Hepatic stellate cell (primary cell): ENCODE data around the gene COL18A1.
A peak's percentile ranks its signal among the peaks of the same experiment; 100 is the strongest.

ENCODE experiments used
- DNase-seq: peaks from one replicate; pipeline ENCODE4 v3.0.0; 2011; ENCODE audit warnings: low spot score

Gene COL18A1

DNA sequence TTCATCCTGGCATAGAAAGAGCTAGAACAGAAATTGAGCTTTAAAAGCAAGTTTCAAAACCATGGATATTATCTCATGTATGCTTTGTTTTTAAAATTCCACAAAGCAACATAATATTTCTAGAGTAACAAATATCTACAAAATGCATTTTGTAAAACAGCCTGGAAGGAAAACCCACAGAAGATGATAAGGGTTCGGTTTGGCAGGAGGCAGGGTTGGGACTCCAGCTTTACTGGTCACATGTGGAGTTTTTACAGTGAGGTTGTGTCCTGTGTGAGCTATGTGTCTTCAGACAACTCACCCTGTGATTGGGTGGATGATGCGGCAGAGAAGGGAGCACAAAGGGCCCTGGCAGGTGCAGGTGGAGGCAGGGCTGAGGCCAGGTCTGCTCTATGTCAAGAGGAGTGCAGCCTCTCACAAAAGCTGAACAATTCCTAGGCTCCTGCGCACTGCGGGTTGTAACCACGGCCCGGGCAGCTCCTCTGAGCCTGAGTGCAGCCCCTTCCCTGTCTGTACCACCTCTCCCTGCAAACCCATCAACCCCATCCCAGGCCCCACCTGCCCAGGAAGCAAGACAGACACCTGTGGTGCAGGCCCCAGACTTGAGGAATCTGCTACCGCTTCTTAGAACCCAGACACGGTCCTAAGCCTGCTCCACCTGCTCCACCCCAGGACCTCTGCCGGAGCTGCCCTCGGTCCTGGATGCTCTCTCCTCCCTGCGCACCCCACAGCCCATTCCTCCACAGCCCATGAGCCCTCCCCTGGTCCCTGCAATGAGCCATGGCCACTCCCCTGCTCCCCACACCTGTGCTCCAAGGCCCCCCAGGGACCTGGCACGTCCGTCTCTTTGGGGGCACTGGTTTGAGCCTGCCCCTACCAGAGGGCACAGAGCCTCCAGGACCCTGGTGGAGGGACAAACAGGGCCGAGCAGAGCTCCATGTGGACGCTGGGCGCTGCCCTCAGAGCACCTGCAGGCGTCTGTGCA, 2.8 kb upstream of the COL18A1 start:
- DNase-seq = no peak

DNA sequence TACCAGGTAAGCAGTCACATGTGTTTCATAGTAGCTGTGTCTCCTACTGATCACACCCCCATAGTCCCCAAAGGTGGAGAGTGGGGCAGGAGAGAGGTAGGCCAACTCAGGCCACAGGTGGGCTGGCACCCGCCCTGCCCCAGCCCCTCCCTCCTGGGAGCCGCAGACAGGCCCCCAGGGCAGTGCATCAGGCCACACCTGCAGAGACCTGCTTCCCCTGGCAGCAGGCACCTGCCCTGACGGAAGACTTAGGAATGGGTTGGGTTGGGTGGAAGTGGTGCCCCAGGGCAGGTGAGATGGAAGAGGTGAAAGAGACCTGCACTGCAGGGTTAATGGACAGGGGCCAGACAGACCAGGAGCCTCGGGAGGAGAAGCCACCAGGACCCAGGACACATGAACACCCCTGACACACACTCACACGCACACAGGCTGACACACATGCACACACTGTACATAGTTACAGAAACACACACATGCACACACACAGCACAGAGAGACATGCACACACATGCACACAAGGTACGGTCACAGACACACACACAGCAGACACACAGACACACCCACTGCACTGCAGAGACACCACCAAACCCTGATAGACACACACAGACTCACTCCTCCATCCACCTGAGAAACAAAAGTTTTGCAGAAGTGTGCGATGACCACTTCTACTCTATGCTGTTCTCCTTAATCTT, 1.7 kb upstream of the COL18A1 start:
- DNase-seq = no peak

DNA sequence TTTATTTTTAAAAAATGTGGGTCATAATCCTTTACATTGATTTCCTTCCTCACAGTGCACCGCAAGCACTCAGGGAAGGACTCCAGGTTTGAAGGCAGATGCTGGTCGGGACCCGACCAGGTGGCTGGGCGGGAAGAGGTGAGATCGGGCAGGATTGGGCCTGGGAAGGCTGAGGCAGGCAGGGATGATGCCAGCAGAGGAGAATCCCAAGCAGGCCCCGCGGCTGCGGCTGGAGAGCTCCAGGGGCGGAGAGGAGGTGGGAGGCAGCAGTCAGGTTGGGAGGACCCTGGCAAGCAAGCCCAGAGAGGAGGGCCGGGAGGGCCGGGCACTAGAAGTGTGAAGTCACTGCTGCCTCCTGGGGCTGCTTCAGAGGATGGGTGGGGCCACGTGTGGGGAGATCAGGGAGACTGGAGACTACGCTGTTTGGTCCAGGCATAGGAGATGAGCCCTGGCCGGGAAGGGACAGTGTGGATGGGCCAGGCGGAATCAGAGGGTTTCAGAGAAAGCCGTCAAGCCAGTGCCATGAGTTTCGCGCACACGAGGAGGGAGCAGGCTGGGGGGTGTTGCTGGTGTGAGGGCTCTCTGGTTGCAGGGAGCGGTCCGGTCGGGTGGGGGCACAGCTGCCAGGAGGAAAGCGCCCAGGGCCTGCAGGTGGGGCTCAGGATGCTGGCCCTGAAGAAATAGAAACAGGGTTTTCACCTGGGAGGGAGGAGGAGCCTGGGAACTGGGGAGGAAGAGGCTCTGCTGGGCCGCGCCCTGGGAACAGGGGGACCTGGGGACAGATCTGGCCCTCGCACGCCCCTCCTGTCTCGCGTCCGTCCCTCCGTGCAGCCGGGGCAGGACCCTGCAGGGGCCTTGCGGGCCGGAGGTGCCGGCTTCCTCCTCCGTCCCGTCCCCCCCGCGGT, 888 bp upstream of the COL18A1 start:
- DNase-seq = no peak

DNA sequence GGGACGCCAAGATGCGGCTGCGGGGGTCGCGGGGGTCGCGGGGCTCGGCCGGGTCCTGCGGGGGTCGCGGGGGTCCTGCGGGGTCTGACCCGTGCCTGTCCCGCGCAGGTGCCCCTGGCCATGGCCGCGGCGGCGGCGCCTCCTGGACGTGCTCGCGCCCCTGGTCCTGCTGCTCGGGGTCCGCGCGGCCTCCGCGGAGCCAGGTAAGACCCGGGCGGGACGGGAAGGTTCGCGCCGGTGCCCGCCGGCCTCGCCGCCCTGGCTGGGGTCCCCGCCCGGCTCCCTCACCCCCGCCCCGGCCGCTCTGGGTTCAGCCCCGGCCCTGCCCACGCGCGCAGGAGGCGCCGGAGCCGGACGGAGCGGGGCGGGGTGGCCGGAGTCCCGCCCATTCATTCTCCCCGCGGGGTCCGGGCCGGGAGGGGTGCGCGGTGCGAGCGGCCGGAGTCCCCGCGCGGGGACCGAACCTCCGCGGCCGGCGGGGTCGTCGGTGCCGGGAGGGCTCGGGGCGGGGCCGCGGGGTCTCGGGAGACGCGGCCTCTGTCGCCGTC, 380 bp downstream of the COL18A1 start:
- peak; percentile 88 for DNase-seq

DNA sequence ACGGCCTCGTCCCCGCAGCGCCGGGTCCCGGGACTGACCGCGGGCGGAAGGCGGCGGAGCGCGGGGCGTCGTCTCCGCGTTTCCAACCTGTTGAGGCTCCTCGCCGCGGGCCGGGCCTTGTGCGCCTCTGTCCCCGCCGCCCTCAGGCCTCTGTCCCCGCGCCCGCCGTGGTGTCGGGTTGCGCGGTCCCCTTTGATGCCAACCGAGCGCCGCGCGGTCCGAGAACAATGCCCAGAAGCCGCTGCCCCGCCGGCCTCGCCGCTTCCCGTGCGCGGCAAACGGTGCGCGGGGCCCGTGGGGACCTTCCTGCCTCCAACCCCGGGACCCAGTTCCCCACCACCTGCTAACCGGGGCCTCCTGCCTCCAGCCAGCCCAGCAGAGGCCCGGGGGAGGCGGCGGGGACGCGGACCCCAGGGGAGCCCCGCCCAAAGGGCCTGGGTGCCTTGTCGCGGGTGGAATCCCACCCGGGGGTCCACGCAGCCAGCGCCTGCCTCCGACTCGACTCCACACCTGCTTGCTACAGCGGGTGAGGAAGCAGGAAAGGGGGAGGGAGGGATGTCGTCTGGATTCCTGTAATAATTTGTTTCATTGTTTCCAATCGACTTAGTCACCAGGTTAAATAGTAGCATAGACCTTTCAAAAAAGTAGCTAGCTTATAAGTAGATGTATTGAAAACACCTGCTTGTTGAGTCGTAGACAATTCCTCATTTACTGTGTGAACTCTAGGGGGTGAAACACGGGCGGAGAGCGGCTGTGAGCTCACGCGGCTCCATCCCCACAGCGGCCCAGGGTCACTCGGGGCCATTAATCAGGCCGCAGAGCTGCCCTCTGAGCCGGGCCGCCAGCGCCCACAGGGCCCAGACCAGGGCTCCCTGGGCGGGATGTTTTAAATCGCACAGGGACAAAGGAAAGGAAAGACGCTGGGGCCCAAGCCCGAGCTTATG, 1.1 kb downstream of the COL18A1 start:
- no peak for DNase-seq

DNA sequence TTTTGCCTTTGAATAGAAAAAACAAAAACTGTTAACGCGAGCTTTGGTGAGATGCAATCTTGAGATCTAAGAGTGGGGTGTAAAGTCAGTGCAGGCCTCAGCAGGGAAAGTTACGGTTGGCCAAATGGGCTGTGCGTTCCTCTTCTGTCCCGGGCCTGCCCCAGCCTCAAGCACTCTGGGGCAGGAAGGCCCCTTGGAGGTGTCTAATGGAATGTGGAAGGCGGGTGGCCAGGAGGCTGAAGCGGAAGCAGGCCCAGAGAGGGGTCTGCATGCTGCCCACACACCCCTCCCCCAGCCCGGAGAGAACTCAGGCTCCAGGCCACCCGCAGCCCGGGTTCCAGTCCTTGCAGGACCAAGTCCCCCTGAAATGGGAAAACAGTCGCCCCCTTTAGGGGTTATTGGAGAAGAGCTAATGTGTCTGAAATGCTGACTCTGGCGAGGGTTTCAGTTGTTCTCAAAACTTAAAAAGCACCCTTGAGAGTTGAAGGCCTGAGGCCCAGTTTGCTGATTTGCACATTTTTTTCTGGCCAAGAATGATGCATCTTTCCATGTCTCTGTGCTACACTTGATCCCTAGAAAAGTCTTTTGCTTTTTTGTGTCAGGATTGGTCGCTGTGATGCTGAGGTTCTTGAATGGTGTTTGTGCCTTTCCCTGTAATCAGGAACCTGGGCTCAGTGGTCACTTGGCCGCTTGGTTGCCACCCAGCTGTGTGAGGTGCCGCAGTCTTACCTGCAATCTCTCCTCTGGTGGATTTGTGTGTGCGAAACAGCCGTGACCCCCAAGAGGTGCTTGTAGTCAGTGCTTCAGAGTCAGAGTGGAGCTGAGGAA, 2.0 kb downstream of the COL18A1 start:
- no peak for DNase-seq

DNA sequence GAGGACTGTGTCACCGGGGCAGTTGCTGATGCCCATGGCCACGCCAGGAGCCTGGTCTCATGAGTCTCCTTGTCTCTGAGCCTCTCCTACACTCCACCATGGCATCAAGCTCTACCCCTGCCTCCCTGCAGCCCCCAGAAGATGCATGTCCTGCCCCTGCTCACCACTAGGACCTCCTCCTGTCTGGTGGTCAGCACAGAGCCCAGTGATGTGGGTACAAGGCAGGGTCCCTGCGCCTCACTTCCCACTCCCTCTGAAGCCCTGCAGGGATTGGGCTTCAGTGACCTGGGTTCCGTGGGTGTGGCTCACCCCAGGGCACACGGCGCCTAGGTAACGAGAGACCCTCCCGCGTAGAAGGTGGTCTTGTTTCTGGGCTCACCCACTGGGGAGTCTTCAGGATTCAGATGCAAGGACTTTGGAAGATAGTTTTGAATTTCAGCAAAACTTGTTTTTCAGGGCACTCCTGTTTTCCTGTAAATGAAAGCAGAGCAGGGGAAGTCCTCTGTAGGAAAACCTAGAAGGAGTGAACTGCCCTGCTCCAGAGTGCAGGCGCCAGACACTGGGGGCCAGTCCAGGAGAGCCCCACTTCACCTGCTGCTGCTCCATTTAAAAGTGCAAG, 2.8 kb downstream of the COL18A1 start:
- DNase-seq = no peak

DNA sequence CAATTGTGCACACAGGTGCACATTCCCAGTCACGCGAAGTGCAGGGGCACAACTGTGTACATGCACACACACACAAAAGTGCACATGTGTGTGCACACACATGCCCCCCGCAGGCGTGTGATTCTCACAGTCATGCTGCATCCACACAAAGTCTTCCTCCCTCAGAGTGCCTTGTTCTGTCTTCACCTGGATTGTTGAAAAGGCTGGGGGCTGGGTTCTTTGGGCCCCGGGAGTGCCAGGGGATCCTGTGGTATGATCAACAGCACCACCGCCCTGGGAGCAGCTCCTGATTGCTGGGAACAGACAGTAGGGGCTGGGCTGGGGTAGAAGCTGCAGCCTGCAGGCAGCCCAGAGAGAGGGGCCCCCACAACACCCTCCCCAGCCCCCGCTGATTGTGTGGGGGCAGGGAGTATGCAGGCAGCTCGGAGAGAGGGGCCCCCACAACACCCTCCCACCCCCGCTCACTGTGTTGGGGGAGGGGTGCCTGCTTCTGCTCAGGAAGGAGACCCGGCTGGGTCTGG, 3.4 kb downstream of the COL18A1 start:
- DNase-seq = no peak

DNA sequence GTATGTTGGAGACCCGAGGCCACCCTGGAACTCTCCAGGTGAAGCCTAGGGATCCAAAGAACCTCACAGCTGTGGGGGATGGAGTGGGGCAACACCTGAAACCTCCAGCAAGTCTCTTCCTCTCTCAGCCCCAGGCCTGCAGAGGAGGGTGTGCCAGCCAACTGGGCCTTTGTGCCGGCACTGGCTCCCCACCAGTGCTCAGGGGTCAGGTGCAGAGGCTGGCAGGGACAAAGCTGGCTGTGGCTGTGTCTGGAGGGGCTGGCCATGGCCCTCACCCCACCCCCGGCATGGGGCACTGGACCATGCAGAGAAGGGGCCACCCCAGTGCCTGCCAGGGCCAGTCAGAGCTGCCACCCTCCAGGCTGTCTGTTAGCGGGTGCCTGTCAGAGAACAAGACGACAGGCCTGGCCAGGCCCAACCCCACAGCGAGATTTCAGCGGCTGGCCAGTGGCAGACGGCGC, 3.9 kb downstream of the COL18A1 start:
- DNase-seq = no peak

DNA sequence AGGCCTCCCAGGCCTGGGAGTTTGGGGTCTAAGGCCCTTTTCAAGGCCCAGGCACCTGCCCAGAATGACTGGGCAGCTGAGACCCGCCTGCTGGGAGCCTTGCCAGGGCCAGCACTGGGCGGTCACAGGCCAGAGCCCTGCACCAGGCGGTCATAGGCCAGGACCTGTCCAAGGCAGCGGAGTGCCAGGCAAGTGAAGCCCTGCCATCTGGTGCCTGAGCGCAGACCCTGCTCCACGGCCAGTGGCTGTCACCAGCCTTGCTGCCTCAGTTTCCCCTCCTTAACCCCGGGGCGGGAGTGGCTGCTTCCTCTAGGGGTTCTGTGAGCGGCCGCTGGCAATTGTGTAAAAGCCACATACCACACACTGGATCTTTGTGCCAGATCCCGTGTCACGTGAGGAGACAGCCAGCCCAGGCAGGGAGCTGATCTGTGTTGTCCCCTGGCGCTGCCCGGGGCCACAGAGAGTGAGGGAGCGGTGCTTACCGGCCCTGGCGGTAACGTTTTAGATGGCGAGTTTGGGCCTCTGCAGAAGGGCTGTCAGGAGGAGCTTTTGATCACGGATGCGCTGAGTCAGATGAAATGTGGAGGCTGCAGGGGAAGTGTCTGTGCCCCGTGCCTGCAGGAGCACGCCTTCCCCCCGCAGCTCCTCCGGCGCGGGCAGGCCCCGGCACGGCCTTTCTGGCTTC, 4.6 kb downstream of the COL18A1 start:
- DNase-seq = no peak

DNA sequence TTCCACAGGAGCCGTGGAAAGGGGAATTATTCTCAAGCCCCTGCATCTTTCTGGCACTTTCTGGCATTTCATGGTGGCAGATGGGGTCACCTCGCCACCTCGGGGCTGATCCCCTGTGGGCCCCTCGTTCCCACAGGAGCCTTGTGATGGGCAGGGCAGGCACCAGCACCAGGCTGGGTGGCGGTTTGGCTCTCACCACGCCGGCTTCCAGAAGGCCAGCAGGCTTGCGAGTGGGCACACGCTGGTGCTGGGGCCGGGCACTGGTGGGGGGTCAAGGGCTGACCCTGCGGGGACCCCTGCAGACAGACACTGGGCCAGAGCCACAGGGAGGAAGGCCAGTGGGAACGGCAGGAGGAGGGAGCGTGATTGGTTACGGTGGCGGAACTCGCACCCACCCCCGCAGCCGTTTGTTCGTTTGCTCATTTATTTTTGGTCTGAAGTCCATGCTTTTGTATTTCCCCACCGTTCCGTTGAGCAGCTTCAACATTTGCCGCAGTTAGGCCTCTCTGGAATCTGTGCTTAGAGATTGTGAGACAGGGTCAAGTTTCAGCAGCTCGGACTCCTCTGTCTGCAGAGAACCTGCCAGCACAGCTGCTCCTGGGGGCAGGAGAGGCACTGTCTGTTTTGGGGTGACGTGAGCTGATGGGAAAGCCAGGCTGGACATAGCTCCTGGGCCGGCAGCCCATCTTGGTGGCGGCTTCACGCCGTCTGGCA, 5.3 kb downstream of the COL18A1 start:
- DNase-seq = no peak

DNA sequence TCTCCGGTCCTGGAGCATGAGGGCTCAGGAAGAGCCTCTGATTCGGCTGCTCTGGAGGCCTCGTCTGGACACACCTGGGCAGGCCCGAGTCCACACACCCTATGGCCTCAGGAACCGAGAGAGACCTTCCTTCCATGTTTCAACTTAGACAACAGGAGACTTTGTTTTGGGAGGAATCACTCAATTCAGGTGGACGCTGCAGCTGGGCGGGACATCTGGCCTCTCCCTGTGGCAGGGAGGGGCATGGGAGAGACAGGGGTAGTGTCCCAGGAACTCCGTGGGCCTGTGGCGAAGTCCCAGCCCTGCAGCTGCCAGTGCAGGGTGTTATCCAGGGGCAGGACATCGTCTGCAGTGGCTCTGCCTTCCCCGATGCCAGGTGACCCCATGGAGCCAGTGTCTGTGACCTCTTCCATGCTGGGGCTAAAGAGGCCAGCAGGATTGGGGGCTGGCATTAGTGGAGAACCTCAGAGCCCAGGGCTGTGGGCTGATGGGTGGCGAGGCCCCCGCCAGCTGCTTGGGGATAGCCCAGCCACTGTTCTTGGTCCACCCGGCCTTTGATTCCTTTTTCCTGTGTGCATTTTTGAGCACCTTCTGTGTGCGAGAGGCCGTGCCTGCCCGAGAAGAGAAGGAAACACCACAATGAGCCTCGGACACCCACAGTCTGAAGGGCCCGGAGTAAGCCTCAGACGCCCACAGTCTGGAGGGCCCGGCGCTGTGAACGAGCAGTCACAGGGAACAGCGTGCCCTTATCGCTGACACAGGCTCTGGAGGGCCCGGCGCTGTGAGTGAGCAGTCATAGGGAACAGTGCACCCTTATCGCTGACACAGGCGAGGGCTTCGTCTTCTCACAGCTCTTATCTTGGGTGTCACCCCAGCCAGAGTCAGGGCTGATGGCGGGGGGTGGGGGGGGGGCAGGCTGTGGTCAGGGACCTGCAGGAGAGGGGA, 6.2 kb downstream of the COL18A1 start:
- DNase-seq = no peak

DNA sequence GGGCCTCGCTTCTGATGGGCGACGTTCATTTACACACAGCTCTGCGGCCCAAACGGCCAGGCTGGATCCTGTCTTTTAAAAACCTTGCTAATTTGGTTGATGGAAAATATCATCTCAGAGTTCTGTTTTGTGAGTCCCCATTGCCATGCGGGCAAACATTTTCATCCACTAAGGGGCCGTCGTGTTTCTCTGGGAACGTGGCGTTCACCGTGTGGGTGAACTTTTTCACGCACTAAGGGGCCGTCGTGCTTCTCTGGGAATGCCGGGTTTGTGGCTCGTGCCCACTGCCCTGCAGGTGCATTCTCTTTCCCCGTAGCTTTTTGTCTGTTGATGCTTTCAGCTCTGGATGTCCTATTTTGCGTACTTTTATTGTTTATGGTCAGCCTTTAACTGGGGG, 6.8 kb downstream of the COL18A1 start:
- DNase-seq = no peak

DNA sequence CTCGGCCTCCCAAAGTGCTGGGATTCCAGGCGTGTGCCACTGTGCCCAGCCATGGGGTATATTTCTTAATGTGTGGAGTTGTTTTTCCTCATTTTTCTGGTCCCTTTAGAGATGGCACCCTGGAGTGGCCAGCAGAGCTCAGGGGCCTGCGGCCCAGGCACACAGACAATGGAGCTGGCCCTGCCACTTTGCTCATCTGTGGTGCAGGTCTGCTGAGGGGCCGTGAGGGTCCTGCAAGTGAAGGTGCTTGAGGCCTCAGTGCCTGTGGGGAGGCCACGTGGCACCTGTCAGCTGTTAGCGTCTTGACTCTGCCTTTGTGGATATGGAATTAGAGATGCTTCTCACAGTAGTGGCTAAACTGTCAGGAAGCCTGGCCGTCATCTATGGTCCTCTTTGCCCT, 7.5 kb downstream of the COL18A1 start:
- DNase-seq = no peak

DNA sequence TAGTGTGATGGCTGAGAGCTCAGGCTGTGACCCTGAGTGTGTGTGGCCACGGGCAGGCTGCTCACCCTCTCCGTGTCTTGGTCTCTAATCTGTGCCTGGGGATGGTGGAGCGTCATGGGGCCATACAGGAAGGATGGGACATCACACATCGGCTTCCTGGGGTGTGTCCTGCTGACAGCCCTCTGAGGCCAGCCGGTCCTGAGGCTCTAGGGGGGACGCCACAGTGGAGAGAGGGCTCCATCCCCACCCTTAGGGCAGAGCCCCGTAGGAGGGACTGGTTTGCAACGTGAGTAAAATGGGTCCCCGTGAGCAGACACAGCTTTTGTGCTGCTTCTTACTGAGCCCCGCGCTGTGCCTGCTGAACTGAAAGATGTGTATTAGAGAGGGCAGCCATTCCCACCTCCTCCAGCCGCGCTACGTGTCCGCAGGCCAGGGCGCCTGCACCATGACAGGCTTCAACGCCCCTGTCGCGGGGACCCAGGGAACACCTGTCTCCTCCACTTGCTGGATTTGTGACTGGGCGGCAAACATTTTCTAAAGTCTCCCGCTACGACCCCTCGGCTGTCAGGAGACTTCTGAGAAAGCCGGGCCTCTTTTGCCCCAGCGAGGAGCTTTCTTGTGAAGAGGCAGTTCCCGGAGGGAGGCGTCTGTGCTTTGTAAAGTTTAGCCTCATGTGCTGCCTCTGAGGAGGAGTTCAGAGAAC, 8.1 kb downstream of the COL18A1 start:
- no peak for DNase-seq

DNA sequence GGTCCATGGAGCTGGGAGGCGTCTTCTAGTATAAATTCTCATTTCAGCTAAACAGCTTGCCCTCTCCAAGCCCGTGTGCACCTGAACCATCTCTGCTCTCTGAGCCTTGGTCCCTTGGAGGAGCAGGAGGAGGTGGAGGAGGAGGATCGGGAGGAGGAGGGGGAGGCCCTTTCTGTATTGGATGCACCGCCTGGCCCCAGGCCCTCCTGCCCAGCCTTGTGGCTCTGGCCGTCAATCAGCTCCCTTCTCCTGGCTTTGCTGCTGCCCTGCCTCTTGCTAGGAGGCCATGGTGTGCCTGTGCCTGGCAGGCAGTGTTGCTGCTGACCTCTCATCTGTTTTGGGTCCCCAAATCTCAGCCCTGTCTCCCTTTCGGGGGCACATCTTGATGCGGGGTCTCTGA, 9.0 kb downstream of the COL18A1 start:
- DNase-seq = no peak
